ENCODE measurements around the gene KRT85.

GRCh38 chr12:52337054-52337453 is 30.2 kb downstream of the KRT85 start:
- TF ChIP-seq CTCF (IDR thresholded peaks at IDR 0.05) = no peak
- no peak for TF ChIP-seq POLR2A (IDR thresholded peaks at IDR 0.05)

Data from testis (tissue), 2 donors.